GM18526 (cell line): ENCODE data around the gene C1QTNF8.

Source experiments
- POLR2A ChIP-seq: IDR thresholded peaks from 3 replicates; pipeline ENCODE4 v1.6.1; 2011; ENCODE audit not compliant: insufficient read length; ENCODE audit errors: extremely low read depth

C1QTNF8 gene

GRCh38 chr16:1051446-1051845, 44.6 kb downstream of the C1QTNF8 start:
- TF ChIP-seq POLR2A: no peak

DNA sequence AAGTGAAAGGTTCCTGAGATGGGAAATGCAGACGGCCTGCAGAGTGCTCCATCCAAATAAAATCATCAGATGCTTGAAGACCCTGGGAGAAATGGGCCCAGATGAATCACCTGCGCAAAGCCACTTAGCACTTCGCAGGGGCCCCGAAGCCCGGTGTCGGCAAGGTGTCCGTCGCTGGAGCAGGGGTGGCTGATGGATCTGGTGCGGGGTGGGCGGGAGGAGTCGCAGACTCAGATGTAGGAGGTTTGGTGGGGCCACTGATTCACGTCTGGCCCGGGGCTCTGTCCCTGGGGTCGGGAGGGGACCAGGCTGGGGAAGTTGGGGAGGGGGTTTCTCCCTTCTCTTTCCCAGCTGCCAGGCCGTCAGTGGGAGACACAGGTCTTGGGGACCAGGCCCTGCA, 45.1 kb downstream of the C1QTNF8 start:
- no peak for TF ChIP-seq POLR2A

DNA sequence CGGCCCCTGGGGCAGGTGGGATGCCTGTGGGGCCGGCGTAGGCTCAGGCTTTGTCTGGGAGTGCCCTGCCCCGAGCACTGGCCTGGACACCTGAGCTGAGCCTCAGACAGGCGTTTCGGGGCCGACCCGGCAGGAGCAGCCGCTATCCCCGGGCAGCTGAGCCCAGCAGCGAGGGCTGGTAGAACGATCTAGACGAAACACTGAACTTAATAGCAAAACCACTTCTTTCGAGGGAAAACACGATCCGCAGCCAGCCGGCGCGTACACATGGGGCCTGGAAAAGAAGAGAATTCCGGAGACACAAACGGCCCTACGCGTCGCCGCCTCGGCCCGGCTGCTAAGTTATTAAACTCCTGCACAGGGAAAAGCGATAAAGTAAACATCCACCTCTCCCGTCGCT, 45.5 kb downstream of the C1QTNF8 start:
- TF ChIP-seq POLR2A: no peak

- no peak for TF ChIP-seq POLR2A
Measured at GRCh38 chr16:1049976-1050247, 46.1 kb downstream of the C1QTNF8 start.

DNA sequence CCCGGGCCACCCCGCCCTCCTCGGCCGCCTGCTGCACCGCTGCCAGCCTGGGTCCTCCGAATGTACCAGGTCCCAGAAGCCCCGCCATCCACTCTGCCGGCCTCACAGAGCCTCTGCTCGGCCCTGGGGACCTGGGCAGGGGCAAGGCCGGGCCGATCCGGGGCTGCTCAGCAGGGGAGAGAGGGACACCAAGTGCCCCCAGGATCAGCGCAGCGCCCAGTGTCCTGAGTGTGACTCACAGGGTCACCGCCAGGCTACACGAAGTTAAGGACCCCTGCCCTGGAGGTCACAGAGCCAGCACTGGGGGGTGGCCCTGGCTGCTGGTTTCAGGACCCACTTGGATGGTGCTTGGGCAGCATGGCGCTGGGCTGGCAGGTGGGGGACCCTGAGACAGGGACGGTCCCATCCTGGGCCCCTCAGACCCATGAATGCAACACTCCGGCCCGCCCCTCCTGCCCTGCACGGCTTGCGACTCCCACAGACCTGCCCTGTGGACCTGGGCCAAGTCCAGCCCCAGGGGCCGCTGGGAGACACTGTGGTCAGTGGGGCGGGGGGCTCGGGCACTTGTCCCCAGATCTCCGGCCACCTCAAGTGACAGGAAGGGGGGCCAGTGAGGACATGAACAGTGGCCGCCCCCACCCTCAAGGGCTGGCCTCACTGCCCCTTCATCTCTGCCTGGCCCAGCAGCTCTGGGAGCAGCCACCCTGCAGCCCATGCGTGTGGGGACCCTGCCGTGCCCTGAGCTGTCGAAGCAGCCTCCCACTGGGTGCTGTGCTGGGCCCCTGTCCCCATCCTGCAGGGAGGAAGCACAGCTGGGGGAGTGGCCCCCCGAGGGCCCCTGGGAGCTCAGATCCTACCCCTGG, 46.7 kb downstream of the C1QTNF8 start:
- TF ChIP-seq POLR2A: no peak

GRCh38 chr16:1048442-1049112, 47.5 kb downstream of the C1QTNF8 start:
- TF ChIP-seq POLR2A: no peak

GRCh38 chr16:1047801-1048200, 48.2 kb downstream of the C1QTNF8 start:
- TF ChIP-seq POLR2A: no peak

GRCh38 chr16:1047123-1047522, 48.9 kb downstream of the C1QTNF8 start:
- no peak for TF ChIP-seq POLR2A

GRCh38 chr16:1045993-1046911, 49.8 kb downstream of the C1QTNF8 start:
- TF ChIP-seq POLR2A: no peak

- TF ChIP-seq POLR2A: no peak
Measured at GRCh38 chr16:1045310-1045992, 50.6 kb downstream of the C1QTNF8 start.

- no peak for TF ChIP-seq POLR2A
Measured at GRCh38 chr16:1044460-1045309, 51.4 kb downstream of the C1QTNF8 start.

DNA sequence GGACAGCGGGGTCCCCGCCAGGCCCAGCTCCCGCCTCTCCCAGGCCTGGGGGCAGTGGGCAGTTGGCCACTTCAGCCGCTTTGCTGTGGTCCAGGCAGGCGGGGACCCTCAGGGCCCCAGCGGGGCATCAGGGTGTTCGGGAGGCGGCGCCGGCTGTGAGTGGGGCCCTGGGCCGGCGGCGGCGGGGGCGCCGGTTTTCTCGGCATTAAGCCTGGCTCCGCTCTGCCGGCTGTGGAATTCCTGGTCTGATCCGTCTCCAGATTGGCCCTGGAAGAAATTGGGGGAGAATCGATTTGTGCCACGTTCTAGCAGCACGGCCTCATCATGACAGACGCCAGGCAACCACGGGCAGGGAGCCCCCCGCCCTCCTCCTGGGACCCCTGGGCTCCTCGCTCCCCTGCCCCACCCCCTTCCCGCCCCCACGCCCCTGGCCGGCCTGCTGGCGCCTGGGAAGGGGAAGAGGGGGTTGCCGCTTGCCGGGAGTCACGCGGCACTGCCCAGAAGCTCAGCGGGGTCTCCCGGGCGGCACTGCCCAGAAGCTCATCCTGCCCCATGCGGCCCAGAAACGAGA, 52.1 kb downstream of the C1QTNF8 start:
- TF ChIP-seq POLR2A: no peak

- no peak for TF ChIP-seq POLR2A
Measured at GRCh38 chr16:1042866-1043265, 53.2 kb downstream of the C1QTNF8 start.

GRCh38 chr16:1042049-1042744, 53.8 kb downstream of the C1QTNF8 start:
- no peak for TF ChIP-seq POLR2A

- no peak for TF ChIP-seq POLR2A
Measured at GRCh38 chr16:1040346-1040745, 55.7 kb downstream of the C1QTNF8 start.
